ENCODE data around the gene RHOBTB3. TPM values are rescaled to one million over a fixed set of nuclear protein-coding genes. Genes with fewer than 3 reads are reported as not detected.

RHOBTB3 gene
- total RNA-seq, 2 donors from 2014 or later: 432 to 444 TPM

GRCh38 chr5:95779611-95780010 lies 48.5 kb downstream of the RHOBTB3 start:
- H3K9ac ChIP-seq (ENCODE audit: extremely low read depth, low read length, poor library complexity, severe bottlenecking): no peak overlapping the region
- peak overlapping the region; percentile 59 for H3K27ac Mint-ChIP-seq
- peaks cover 70% of the 10 kb centered on the region for H3K36me3 Mint-ChIP-seq (ENCODE audit: low read depth)
- no peak overlapping the region for H3K4me3 Mint-ChIP-seq
- no peaks in the 10 kb centered on the region for H3K9me3 Mint-ChIP-seq
- no peak overlapping the region for H3K4me3 ChIP-seq (ENCODE audit: low read length)
- TF ChIP-seq CTCF (conservative IDR thresholded peaks at IDR 0.05): no peak
- no peaks in the 10 kb centered on the region for H3K4me1 ChIP-seq (ENCODE audit: control insufficient read depth, insufficient read depth, low read length)
- H3K27me3 Mint-ChIP-seq (ENCODE audit: insufficient read depth): no peaks in the 10 kb centered on the region
- WGBS, 2 experiments (ENCODE audit: insufficient coverage in 1 of 2, insufficient read length in 1 of 2): 100% methylated on average over 2 of the region's 2 CpGs; no CpG with 5 or more reads in 1 of the 2 experiments
- no peaks in the 10 kb centered on the region for H3K4me1 Mint-ChIP-seq
- H3K36me3 ChIP-seq (ENCODE audit: control insufficient read depth, insufficient read depth, low read length): peaks cover 89% of the 10 kb centered on the region
- no peaks in the 10 kb centered on the region for H3K27me3 ChIP-seq (ENCODE audit: control insufficient read depth, insufficient read depth, low read length, poor library complexity, severe bottlenecking)
- no peak overlapping the region for H3K27ac ChIP-seq (ENCODE audit: low read depth, low read length)
- no peaks in the 10 kb centered on the region for H3K9me3 ChIP-seq (ENCODE audit: control insufficient read depth, low read length)
- no peak for DNase-seq

GRCh38 chr5:95780597-95780996 lies 49.5 kb downstream of the RHOBTB3 start:
- peak overlapping the region; percentile 66 for H3K27ac Mint-ChIP-seq
- Histone ChIP-seq H3K27me3 (ENCODE audit: control insufficient read depth, insufficient read depth, low read length, poor library complexity, severe bottlenecking) (no peaks in the 10 kb centered on the region), H3K36me3 (ENCODE audit: control insufficient read depth, insufficient read depth, low read length) (peaks cover 89% of the 10 kb centered on the region)

GRCh38 chr5:95781101-95781583 lies 50.0 kb downstream of the RHOBTB3 start:
- TF ChIP-seq CTCF (conservative IDR thresholded peaks at IDR 0.05): peak; percentile 91

More at GRCh38 chr5:95780597-95780996, 49.5 kb downstream of the RHOBTB3 start:
- 97 to 98% methylated on average over 7 of the region's 7 CpGs for WGBS, 2 experiments (ENCODE audit: insufficient coverage in 1 of 2, insufficient read length in 1 of 2)
- H3K27me3 Mint-ChIP-seq (ENCODE audit: insufficient read depth): no peaks in the 10 kb centered on the region
- no peak for TF ChIP-seq CTCF (conservative IDR thresholded peaks at IDR 0.05)
- Histone ChIP-seq H3K9ac (ENCODE audit: extremely low read depth, low read length, poor library complexity, severe bottlenecking) (no peak overlapping the region), H3K4me1 (ENCODE audit: control insufficient read depth, insufficient read depth, low read length) (no peaks in the 10 kb centered on the region), H3K4me3 (ENCODE audit: low read length) (no peak overlapping the region), H3K9me3 (ENCODE audit: control insufficient read depth, low read length) (no peaks in the 10 kb centered on the region), H3K27ac (ENCODE audit: low read depth, low read length) (no peak overlapping the region)
- DNase-seq: no peak
- H3K9me3 Mint-ChIP-seq: no peaks in the 10 kb centered on the region
- peaks cover 1% of the 10 kb centered on the region for H3K4me1 Mint-ChIP-seq
- peaks cover 78% of the 10 kb centered on the region for H3K36me3 Mint-ChIP-seq (ENCODE audit: low read depth)
- no peak overlapping the region for H3K4me3 Mint-ChIP-seq

More at GRCh38 chr5:95781101-95781583, 50.0 kb downstream of the RHOBTB3 start:
- peak overlapping the region; percentile 66 for H3K27ac Mint-ChIP-seq
- H3K4me3 Mint-ChIP-seq: no peak overlapping the region
- H3K36me3 Mint-ChIP-seq (ENCODE audit: low read depth): peaks cover 83% of the 10 kb centered on the region
- no peak overlapping the region for H3K27ac ChIP-seq (ENCODE audit: low read depth, low read length)
- no peaks in the 10 kb centered on the region for H3K27me3 ChIP-seq (ENCODE audit: control insufficient read depth, insufficient read depth, low read length, poor library complexity, severe bottlenecking)
- H3K4me1 ChIP-seq (ENCODE audit: control insufficient read depth, insufficient read depth, low read length): no peaks in the 10 kb centered on the region
- H3K9me3 ChIP-seq (ENCODE audit: control insufficient read depth, low read length): no peaks in the 10 kb centered on the region
- no peak overlapping the region for H3K9ac ChIP-seq (ENCODE audit: extremely low read depth, low read length, poor library complexity, severe bottlenecking)
- no peaks in the 10 kb centered on the region for H3K9me3 Mint-ChIP-seq
- H3K36me3 ChIP-seq (ENCODE audit: control insufficient read depth, insufficient read depth, low read length): peaks cover 89% of the 10 kb centered on the region
- H3K4me3 ChIP-seq (ENCODE audit: low read length): no peak overlapping the region
- DNase-seq: peak; percentile 90
- WGBS, 2 experiments (ENCODE audit: insufficient coverage in 1 of 2, insufficient read length in 1 of 2): 66 to 90% methylated on average over 2 to 4 of the region's 4 CpGs
- H3K4me1 Mint-ChIP-seq: peaks cover 7% of the 10 kb centered on the region
- H3K27me3 Mint-ChIP-seq (ENCODE audit: insufficient read depth): no peaks in the 10 kb centered on the region

All from endodermal cell (in vitro differentiated cells).